Epidermal melanocyte (primary cell): Measurements from ENCODE around the gene PTCD2.

Source experiments
- DNase-seq: peaks from one replicate; pipeline ENCODE4 v3.0.0; 2011; ENCODE audit warnings: low spot score; ENCODE audit not compliant: insufficient read length

The PTCD2 gene

GRCh38 chr5:72415616-72416325 lies 95.6 kb downstream of the PTCD2 start:
- DNase-seq: no peak

- DNase-seq: no peak
Measured at GRCh38 chr5:72417333-72418062, 97.3 kb downstream of the PTCD2 start.
